Activated gamma-delta T cell treated with Interleukin-2 at 50 U/mL for 16 hours (primary cell): ENCODE results near the gene CCDC74A.
"Not testable (repeated sequence)": the region's sequence is repeated elsewhere in the genome, so short reads cannot be mapped to it uniquely, and the experiment has no call there.

Source experiments
- DNase-seq: peaks from one replicate; pipeline ENCODE4 v3.0.0-alpha.2; 2020

CCDC74A gene

DNA sequence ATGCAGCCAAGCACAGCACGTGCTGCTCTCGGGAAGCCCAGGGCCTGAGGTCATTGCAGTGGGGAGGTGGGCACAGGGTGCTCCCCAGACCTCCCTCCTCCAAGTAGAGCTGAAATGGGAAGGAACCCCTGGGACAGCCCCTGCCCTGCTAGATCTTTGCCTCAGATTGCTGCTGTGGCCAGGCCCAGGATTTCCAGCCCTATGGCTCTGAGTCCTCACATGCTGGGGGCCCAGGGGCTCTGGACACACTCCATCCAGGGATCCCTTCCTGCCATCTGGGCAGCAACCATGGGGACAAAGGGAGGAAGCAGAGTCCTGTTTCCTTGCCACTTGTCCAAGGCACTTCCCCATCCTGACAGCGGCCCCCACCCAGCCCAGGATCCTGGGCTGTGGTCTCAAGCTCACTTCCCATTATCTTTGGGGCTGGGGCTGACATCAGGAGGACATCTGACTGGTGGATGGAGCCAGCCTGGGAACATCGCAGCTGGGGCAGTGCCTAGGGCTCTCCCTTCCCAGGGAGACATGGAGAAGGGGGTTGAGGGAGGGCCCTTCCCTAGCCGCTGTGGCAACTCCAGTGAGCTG is 2.3 kb downstream of the CCDC74A start:
- not testable (repeated sequence) for DNase-seq

- not testable (repeated sequence) for DNase-seq
Measured at GRCh38 chr2:131530626-131531344, 3.1 kb downstream of the CCDC74A start.

DNA sequence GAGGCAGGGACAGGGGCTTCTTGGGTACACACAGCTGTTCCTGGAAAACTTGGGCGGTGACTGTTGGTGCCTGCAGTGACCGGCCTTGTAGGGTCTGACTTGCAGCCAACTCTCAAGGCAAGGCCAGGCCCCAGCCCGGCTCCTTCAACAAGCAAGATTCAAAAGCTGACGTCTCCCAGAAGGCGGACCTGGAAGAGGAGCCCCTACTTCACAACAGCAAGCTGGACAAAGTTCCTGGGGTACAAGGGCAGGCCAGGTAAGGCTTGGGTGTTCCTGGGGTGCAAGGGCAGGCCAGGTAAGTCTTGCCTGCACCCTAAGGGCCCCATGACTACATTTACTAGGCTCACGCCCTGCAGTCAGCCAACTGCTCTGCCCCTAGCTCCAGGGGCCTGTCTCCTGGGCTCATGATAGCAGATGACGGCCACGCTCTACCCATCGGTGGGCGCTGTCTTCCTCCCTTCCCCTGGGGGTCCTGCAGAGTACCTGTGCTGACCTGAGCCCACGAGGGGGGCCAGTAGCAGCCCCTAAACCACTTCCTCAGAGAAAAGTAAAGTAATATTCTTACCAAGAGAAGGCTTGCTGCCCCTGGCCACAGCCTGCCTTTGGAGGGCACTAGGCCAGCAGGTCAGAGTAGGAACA is 4.0 kb downstream of the CCDC74A start:
- DNase-seq: not testable (repeated sequence)

DNA sequence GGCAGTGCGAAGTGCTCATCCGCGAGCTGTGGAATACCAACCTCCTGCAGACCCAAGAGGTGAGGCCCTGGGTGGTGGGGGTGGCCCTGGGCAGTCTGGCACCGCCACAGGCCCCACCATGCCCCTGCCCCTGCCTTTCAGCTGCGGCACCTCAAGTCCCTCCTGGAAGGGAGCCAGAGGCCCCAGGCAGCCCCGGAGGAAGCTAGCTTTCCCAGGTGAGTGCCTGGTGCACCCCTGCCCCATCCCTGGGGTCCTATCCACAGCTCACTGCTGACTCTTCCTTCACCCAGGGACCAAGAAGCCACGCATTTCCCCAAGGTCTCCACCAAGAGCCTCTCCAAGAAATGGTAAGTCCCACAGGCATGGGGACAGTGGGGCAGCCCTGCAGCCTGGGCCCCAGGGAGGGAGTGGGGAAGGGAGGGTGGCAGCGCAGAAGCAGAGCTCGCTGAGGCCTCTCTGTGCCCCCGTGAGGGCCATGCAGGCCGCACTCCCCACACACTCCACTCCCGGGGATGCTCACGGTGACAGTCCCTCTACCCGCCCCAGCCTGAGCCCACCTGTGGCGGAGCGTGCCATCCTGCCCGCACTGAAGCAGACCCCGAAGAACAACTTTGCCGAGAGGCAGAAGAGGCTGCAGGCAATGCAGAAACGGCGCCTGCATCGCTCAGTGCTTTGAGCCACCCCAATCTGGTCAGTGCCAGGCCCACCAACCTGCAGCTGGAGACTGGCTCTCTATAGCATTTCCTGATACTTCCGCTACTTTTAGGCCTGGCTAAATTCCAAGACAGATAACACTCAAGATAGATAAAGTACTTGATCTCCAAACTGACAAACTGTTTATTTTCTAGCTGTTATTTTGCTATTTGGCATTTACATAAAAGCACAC is 5.3 kb downstream of the CCDC74A start:
- not testable (repeated sequence) for DNase-seq

GRCh38 chr2:131533609-131534316 is 6.1 kb downstream of the CCDC74A start:
- DNase-seq: not testable (repeated sequence)

DNA sequence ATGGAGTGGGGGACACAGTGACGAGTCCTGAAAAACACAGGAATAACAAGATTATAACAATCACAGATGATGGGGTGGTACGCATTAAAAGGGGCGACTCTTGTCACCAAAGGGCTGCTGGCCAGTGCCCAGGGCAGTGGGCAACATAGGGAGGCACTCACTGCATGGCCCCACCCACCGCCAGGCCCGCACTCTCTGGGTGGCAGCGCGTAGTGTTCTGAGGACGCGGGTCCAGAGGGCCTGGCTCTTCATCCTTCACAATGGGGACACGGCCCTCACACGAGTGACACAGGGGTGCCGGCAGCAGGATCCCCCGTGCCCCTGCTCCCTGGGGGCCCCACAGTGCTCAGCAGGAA is 6.6 kb downstream of the CCDC74A start:
- not testable (repeated sequence) for DNase-seq

DNA sequence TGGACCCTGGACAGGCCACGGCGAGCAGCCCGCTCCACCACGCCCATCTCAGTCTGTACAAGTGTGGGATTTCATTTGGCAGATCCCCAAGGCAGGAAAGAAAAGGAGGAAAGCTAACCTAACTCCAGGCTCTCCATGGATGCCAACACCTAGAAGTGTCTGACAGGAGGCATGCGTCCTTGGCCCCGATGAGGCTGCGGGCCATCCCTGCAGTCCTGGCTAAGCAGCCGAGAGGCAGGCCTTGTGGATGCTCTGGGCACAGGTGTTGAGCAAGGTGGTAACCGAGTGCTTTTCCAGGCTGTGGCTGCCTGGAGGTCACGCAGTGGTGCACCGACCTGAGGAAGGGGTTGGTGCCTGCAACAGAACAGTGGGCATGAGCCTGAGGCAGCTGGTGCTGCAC is 7.3 kb downstream of the CCDC74A start:
- DNase-seq: not testable (repeated sequence)

- no peak for DNase-seq
Measured at GRCh38 chr2:131535526-131535925, 7.8 kb downstream of the CCDC74A start.

DNA sequence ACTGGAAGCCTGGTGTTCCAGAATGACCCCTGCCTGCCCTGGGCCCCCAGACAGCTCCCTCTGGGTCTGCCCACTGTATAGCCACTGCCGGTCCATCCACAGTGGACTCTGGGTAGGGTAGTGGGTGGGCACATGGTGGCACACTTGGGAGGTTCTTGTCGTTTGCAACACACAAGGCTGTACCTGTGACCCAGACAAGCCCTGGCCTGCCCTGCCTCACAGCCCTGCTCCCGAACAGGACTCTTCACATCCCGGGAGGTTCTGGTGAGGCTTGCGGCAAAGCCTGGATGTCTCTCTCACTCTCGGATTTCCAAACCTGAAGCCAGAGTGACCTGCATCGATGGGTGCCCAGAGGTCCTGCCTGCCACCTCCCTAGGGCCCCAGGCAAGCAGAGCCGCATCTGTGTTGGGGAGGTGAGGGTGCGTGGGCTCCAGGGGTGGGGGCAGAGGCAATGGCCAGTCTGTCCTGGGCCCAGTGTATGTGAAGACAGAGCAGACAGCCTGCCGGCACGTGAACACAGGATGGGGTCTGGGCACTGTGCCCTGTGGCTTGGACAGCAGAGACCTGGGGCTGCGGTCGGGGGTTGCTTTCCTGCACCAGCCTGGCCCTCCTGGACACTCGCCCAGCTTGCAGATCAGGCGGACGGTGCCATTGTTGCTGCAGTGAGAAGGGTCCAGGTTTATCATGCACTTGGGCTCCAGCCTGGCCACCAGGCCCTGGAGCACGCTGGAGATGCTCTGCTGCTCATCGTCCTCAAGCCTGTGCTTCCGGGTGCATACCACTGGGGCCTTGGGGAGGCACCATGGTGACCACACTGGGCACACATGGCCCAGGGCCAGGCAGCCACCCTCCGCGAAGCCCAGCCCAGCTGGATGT is 8.5 kb downstream of the CCDC74A start:
- DNase-seq: not testable (repeated sequence)

DNA sequence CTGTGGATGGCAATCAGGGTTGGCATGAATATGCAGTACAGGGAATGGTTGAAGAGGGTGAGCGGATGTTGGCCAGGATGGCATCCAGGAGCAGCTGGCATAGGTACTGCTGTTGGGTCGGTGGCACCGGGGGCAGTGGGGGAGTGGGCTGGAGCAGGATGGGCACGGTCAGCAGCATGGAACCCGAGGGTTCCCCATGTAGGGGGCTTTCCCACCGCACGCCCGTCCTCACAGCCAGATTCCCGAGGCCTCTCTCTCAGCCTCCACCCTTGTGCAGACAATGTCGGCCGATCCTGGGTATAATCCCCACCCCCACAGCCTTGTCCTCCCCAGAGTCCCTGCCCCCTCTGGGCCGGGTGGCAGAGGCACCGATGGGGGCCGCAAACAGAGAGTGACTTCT is 9.2 kb downstream of the CCDC74A start:
- DNase-seq: not testable (repeated sequence)

- DNase-seq: not testable (repeated sequence)
Measured at GRCh38 chr2:131538856-131539255, 11.2 kb downstream of the CCDC74A start.

DNA sequence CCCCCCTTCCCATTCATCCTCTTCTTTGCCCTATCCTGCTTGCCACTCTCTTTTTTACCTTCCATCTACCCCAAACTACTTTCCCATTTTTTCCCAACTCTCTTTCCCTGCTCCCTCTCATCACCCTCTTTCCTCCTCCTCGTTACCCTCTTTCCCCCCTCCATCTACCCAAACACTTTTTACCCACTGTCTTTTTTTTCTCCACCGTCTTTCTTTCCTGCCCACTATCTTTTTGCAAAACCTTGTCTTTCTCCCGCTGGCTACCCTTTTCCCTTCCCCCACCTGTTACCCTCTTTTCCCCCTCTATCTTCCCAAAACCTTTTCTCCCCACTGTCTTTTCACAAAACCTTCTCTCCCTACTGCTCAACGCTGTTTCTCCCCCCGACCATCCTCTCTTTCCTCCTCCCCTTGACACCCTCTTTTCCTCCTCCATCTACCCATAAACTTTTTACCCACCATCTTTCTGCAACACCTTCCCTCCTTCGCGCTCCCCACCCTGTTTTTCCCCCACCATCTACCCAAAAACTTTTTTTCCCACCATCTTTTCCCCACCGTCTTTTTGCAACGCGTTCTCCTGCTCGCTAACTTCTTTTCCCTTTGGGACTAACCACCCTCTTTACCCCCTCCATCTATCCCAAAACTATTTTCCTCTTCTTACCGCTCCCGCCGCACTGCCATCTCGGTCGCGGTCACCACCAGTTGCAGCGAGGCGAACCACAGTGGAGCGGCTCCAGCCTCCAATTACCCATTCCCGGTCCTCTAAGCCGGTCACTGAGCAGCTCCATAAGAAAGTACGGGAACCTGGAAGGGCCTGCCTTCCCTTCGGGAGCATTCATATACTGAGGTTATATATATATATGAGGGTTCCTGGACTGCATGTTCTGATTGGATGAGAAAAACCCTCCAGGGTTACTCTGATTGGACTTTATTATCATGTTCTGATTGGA is 15.0 kb downstream of the CCDC74A start:
- DNase-seq: no peak

DNA sequence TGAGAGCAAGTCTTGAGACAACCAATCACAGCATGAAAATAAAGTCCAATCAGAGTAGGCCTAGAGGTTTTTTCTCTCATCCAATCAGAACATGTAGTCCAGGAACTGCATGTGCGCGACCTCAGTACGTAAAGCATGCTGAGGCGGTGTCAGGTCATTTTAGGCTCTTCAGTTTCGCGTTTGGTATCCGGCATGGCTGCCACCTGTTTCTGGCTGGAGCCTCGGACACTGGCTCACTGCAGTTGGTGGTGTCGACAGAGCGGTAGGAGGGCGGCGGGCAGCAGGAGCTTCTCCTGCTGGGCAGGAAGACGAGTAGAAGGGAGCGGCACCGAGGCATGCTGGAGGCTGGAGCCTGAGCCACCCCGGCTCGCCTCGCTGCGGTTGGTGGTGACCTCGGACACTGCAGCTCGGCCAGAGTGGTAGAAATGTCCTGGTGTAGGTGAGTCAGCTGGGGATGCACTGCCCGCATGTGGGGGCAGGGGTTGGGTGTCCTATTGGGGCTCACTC is 15.8 kb downstream of the CCDC74A start:
- no peak for DNase-seq

DNA sequence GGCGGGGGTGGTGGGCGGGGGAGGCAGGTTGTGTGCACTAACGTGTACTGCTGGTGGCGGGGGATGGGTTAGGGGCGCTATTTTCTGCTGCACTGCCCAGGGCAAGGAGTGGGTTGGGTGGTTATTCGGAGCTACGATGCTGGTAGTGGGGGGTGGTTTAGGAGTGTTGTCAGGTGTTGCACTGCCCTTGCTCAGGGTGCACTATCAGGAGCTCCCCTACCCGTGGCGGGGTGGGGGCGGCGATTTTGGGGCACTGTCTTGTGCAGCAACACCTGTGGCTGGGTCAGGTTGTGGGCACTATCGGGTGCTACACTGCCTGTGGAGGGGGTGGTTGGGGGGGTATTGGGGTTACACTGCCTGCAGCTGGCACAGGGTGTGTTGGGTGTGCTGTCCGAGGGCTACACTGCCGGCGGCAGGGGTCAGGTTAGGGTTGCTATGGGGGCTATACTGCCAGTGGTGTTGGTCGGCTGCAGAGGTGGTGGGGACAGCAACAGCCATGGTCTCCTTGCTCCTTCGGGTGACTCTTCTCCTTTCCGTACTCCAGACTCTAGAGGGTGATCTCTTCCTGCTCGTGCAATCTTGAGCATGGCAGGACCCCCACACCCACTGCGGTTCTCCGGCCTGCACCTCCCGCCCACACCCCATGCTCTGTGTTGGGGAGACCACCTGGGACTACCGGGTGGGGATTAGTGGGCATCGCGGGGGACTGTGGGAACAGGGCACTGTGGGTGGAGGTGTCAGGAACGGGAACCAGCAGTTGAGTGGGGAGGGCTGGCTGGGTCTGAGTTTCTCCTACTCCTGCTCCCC is 16.5 kb downstream of the CCDC74A start:
- not testable (repeated sequence) for DNase-seq

GRCh38 chr2:131544813-131545165 is 17.1 kb downstream of the CCDC74A start:
- DNase-seq: not testable (repeated sequence)

DNA sequence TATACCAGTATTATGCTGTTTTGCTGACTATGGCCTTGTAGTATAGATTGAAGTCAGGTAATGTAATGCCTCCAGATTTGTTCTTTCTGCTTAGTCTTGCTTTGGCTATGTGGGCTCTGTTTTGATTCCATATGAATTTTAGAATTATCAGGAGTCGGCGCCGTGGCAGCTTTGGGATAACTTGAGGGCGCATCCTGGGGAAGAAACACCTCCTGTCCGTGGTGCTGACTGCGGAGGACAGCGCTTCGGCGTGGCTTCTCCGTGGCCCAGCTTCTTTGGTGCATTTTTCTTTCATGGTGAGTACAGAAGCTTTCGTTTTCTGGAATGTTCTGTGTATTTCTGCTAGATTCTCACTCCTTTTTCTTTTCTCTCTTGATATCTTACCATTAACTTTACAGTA is 25.2 kb downstream of the CCDC74A start:
- DNase-seq: no peak

DNA sequence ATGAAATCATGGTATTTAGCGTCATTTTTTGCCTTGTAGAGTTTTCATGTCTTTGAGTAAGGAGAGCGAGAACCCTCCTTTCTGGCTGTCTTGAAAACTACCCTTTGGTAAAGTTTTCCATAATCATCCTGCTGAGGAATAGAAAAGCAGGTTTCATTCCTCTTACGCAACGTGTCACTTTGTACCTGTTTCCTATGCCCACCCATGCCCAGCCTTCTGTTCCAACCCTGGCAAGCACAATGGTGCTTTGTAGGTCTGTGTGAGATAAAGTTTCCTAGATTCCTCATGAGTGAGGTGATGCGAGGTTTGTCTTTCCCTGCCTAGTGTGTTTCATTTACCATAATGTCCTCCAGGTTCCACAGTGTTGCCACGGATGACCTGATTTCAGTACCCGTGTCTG is 29.3 kb downstream of the CCDC74A start:
- DNase-seq: no peak

DNA sequence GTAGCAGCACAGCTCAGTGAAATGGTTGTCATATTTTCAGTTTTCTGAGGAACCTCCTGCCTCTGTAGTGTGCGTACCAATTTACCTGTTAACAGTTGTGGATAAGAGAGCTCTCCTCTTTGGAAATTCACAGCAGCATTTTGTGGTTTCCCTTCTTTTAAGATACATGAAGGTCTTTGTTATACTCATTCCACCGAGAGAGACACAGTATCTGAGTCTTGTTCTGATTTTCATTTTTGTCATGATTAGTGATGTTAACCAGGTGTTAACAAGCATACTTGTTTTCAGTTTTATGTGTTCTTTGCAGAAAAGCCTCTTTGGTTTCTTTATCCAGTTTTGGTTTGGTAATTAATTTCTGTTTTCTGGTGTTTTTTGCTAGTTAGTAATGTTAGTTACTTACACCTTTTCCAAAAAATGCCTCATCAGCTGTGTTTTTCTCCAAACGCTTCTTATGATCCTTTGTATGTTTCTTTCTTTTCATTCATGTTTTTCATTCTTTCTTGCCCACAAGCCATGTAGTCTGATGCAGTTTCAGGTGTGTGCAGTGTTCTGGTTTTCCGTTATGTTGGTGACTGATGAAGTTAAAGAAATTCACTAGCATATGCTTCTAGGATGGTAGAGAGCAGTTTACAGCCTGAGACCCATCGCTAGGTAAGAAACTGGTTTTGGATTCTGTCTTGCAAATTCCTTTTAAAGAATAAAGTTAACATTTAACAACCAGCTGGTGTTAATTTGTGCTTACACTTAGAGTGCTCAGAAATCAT is 30.1 kb downstream of the CCDC74A start:
- DNase-seq: no peak

GRCh38 chr2:131566371-131566770 is 38.7 kb downstream of the CCDC74A start:
- DNase-seq: no peak
